Activated CD4-positive, alpha-beta T cell treated with anti-CD3 and anti-CD28 coated beads for 36 hours (primary cell): Measurements from ENCODE around the gene TSHZ2. TPM values are rescaled to one million over a fixed set of nuclear protein-coding genes. Genes with fewer than 3 reads are reported as not detected.

Experiments used
- ATAC-seq: fragments of 200-7000 bp; cut with Tn5 transposase; one replicate; pipeline ENCODE4 v1.10.0; 2021; ENCODE audit warnings: mild to moderate bottlenecking, moderate library complexity
- CTCF ChIA-PET: fragments of 350-600 bp; sonication (Branson Sonifier 250); formaldehyde crosslinking; loops from one replicate; lab custom pipeline; 2021; ENCODE audit warnings: antibody characterized with exemption; lab: Charles Lee
- POLR2A ChIA-PET: fragments of 350-600 bp; sonication (Branson Sonifier 250); formaldehyde crosslinking; loops from one replicate; lab custom pipeline; 2021; ENCODE audit warnings: antibody characterized with exemption, inconsistent platforms; lab: Charles Lee
- DNase-seq: peaks from one replicate; pipeline ENCODE4 v3.0.0-alpha.2; 2020
- H3K27ac Mint-ChIP-seq: one replicate; pipeline ENCODE4 v1.8.0; 2021; ENCODE audit warnings: mixed read lengths
- H3K27me3 Mint-ChIP-seq: one replicate; pipeline ENCODE4 v1.8.0; 2021; ENCODE audit warnings: mixed read lengths
- H3K36me3 Mint-ChIP-seq: one replicate; pipeline ENCODE4 v1.8.0; 2021; ENCODE audit warnings: low read depth, mixed read lengths
- H3K4me1 Mint-ChIP-seq: one replicate; pipeline ENCODE4 v1.8.0; 2021; ENCODE audit warnings: mixed read lengths
- H3K4me3 Mint-ChIP-seq: one replicate; pipeline ENCODE4 v1.8.0; 2021; ENCODE audit warnings: mild to moderate bottlenecking, moderate library complexity, mixed read lengths
- H3K9me3 Mint-ChIP-seq: one replicate; pipeline ENCODE4 v1.8.0; 2021; ENCODE audit warnings: low read depth, mixed read lengths
- intact Hi-C, 2 experiments: fragments of 100-400 bp; cut with DNase I in 1 of 2; cut with micrococcal nuclease in 1 of 2; formaldehyde crosslinking; loops; one replicate each; pipeline versions ENCODE4 v1.14.2 to v1.15.1; 2022 to 2024; cut with DNase I, micrococcal nuclease
- total RNA-seq, 2 experiments: library from RNA; stranded (reverse); gene quantifications; one replicate each; pipeline ENCODE4 v1.2.3, GENCODE V29; 2021

Gene TSHZ2
- total RNA-seq, 2 experiments from 2014 or later = 25.9 to 43.6 TPM

DNA sequence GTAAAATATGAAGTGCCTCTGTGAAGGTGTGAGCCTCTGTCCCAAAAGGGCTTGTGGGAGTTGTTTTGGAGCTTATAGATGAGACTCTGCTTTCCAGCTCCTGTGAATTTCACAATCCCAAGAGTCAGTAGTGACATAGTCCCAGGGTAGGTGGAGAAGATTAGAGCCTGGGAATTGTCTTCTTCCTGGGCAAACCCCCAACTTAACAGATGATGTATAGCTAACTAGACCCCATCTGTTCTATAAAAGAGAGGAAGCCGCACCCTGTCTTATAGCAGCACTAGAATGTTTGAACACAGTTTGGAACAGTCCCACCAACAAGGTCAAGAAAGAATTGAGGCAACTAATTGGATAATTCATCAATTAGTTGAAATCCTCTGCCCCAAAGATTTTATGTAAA is 326.8 kb downstream of the TSHZ2 start:
- intact Hi-C loops = no loop called here
- Mint-ChIP-seq H3K4me3 (no peak overlapping the region), H3K4me1 (no peaks in the 10 kb centered on the region), H3K27me3 (no peaks in the 10 kb centered on the region), H3K36me3 (no peaks in the 10 kb centered on the region), H3K27ac (no peak overlapping the region), H3K9me3 (no peaks in the 10 kb centered on the region)
- CTCF ChIA-PET = interaction anchor here (0.7 to 1.1 kb wide), 3 partner anchors 23 to 722 kb away, joined by 3 read pairs; no protein-coding TSS in a partner anchor
- no peak for ATAC-seq
- POLR2A ChIA-PET = no interaction called here
- no peak for DNase-seq

DNA sequence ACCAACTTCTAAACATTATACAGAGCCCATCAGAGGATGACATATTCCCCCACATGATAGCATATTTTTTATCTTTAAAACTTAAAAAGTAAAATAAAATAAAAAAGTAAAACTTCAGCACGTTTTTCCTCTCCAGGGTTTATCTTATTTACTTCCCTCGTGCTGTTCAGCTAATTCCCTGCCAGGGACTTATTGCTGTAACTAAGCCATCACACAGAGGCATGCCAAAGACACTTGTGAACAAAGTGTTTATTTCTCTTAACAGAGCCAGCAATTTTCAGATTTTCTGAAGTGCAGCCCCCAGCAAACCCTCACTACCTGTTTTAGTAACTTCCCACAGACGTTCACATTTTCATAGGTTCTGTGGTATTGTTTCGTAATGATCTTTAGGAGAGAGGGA is 327.7 kb downstream of the TSHZ2 start:
- Mint-ChIP-seq H3K4me1 (no peaks in the 10 kb centered on the region), H3K4me3 (no peak overlapping the region), H3K27me3 (no peaks in the 10 kb centered on the region), H3K36me3 (peaks cover 2% of the 10 kb centered on the region), H3K9me3 (no peaks in the 10 kb centered on the region), H3K27ac (no peak overlapping the region)
- no peak for ATAC-seq
- POLR2A ChIA-PET = no interaction called here
- intact Hi-C loops = no loop called here
- CTCF ChIA-PET = no interaction called here
- DNase-seq = no peak

DNA sequence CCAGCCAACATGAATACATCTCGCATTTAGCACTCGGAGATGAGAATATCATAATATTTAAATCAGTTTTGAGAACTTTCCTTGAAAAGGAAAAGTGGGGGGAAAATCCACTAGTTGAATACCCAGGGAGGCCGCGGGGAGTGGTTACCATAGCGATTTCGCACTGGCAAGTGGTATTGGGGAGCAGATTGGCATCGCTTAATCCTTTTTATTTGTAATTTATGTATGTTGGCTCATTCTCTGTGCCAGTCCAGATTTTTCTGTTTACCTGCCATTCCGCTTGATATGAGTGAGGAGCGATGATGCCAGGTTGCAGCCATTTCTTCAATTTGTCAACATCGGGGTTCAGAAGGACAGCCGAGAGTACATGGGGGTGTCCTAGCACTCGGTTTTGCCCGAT is 329.7 kb downstream of the TSHZ2 start:
- intact Hi-C loops = no loop called here
- H3K27ac Mint-ChIP-seq = no peak overlapping the region
- ATAC-seq (no peak), DNase-seq (no peak)
- no peaks in the 10 kb centered on the region for H3K4me1 Mint-ChIP-seq
- no peak overlapping the region for H3K4me3 Mint-ChIP-seq
- H3K36me3 Mint-ChIP-seq = peaks cover 2% of the 10 kb centered on the region
- H3K27me3 Mint-ChIP-seq = no peaks in the 10 kb centered on the region
- ChIA-PET POLR2A (no interaction called here), CTCF (no interaction called here)
- H3K9me3 Mint-ChIP-seq = no peaks in the 10 kb centered on the region

DNA sequence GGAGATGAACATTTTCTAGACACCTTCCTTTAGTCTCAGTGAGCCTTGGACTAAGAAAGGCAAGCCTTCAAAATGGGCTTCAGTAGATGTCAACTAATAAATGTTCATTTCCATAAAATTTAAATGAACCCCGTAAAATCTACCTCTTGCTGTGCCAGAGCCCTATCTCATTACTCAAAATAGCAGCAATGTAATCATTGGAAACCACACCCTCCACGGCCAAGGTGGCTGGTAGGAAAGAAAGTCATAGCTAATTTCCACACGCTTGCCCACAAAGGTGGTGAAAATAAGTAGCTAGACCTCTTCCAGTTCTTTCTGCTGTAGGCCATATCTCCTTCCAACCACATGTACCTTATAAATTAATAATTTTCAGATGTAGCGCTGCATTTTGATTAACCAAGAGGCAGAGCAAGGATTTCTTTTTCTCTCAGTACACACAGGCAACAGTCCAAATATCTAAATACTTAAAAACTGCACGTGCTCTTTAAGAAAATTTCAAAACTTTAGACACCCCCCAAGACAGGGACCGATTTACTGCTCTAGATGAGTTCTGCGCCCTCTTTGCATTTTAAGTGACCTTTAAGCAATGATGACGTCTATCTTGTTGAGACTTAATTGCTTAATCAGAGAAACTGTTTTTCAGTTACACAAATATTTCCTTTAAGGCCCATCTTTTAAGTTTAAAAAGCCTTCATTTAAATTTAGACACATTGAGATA is 330.7 kb downstream of the TSHZ2 start:
- H3K4me3 Mint-ChIP-seq = no peak overlapping the region
- DNase-seq (no peak), ATAC-seq (no peak)
- H3K4me1 Mint-ChIP-seq = no peaks in the 10 kb centered on the region
- H3K27ac Mint-ChIP-seq = no peak overlapping the region
- peaks cover 3% of the 10 kb centered on the region for H3K36me3 Mint-ChIP-seq
- ChIA-PET CTCF (no interaction called here), POLR2A (no interaction called here)
- H3K9me3 Mint-ChIP-seq = no peaks in the 10 kb centered on the region
- H3K27me3 Mint-ChIP-seq = no peaks in the 10 kb centered on the region
- intact Hi-C loops = no loop called here

DNA sequence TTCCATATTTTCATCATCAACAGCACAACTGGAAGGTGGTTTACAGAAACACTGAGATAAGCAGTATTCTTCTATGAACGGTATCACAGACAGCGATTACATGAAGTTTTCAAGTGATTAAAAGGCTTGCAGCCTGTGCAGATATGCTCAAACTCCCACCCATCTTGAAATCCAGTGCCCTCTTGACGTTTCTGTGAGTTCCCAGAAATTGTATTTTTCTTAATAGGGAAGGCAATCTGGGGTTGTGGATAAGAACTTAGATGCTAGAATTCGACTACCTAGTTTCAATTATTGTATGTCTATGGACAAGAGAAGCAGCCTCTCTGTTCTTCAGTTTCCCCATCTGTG is 331.2 kb downstream of the TSHZ2 start:
- Mint-ChIP-seq H3K4me1 (no peaks in the 10 kb centered on the region), H3K4me3 (no peak overlapping the region), H3K36me3 (peaks cover 8% of the 10 kb centered on the region), H3K27ac (no peak overlapping the region), H3K27me3 (no peaks in the 10 kb centered on the region), H3K9me3 (no peaks in the 10 kb centered on the region)
- ChIA-PET POLR2A (no interaction called here), CTCF (no interaction called here)
- ATAC-seq (no peak), DNase-seq (no peak)
- intact Hi-C loops = no loop called here

DNA sequence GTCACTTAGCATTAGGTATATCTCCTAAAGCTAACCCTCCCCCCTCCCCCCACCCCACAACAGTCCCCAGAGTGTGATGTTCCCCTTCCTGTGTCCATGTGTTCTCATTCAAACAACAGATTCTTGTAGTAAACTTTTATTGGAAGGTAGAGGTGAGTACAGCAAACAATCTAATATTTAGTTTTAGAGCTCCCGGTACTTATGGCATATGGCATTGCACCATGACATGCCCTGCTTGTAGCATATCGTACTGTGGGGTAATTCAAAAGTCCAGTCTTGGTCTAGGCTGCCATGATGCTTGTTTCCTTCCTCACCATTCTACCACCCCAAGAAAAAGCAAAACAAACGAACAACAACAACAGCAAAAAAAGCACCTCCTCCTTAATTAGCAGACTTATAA is 332.0 kb downstream of the TSHZ2 start:
- no peaks in the 10 kb centered on the region for H3K27me3 Mint-ChIP-seq
- peaks cover 9% of the 10 kb centered on the region for H3K36me3 Mint-ChIP-seq
- no peak overlapping the region for H3K4me3 Mint-ChIP-seq
- intact Hi-C loops = no loop called here
- no peaks in the 10 kb centered on the region for H3K4me1 Mint-ChIP-seq
- ATAC-seq (no peak), DNase-seq (no peak)
- H3K9me3 Mint-ChIP-seq = no peaks in the 10 kb centered on the region
- POLR2A ChIA-PET = interaction anchor here (0.6 kb wide), 1 partner anchor 49 kb away, joined by 4 read pairs; no protein-coding TSS in a partner anchor
- no peak overlapping the region for H3K27ac Mint-ChIP-seq
- CTCF ChIA-PET = no interaction called here

DNA sequence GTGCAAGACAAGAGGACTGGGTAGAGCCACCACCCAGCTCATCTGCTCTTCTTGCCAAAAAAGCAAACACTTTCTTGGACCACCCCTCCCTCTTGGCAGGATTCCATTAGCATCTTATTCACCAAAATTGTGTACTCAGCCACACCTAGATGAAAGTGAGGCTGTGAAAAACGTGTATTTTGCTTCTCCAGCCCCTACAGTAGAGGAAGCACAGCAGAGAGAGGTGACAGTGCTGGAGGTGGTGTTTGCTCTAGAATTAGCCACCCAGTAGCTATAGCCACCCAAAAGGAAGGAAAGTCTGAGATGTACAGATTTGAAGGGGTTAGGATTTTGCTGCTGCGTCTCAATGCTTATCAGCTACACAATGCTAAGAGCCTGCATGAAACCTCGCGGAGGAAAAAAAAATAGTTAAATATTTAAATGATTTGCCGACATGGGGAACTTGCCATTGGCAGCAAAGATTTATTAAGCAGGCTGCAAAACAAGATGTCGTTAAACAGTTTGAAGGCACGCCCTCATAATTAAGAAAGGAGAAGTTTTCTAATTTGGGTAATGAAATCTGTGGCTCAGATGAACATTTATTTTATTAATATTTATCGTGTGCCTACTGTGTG is 334.1 kb downstream of the TSHZ2 start:
- CTCF ChIA-PET = interaction anchor here (1.2 to 1.5 kb wide), 2 partner anchors 11 to 241 kb away, joined by 3 read pairs; no protein-coding TSS in a partner anchor
- POLR2A ChIA-PET = no interaction called here
- intact Hi-C loops = no loop called here
- no peak for ATAC-seq
- no peaks in the 10 kb centered on the region for H3K27me3 Mint-ChIP-seq
- peaks cover 16% of the 10 kb centered on the region for H3K36me3 Mint-ChIP-seq
- H3K27ac Mint-ChIP-seq = no peak overlapping the region
- no peak overlapping the region for H3K4me3 Mint-ChIP-seq
- DNase-seq = no peak
- H3K4me1 Mint-ChIP-seq = no peaks in the 10 kb centered on the region
- no peaks in the 10 kb centered on the region for H3K9me3 Mint-ChIP-seq

DNA sequence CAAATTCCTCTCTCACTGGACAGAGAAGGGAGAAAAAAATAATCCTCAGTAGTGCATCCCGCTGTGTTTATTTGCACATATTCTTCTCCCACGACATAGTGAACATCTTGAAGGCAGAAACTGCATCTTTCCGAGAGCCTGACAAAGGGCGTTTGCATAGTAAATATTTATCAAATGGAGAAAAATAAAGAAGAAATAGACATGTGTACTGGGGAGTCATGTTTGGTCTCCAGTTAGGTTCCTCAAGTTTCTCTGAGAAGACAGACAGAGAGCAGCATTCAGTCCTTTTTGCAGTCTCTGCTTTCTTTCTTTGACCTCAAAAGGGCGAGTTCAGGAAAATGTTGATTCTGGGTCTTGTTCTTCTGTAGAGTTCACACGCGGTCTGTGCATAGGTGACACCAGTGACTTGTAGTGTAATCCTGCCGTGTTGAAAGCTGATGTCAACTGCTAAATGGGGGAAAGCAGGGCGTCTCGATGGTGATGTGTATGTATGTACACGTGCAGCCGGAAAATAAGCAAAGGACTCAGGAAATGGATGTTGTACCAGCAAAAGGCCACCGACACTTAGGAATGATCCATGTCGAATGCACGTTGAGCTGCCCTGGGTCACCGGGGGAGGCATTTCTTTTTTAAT is 335.9 kb downstream of the TSHZ2 start:
- DNase-seq = no peak
- CTCF ChIA-PET = interaction anchor here (0.6 kb wide), 1 partner anchor 1338 kb away, joined by 3 read pairs; no protein-coding TSS in a partner anchor

DNA sequence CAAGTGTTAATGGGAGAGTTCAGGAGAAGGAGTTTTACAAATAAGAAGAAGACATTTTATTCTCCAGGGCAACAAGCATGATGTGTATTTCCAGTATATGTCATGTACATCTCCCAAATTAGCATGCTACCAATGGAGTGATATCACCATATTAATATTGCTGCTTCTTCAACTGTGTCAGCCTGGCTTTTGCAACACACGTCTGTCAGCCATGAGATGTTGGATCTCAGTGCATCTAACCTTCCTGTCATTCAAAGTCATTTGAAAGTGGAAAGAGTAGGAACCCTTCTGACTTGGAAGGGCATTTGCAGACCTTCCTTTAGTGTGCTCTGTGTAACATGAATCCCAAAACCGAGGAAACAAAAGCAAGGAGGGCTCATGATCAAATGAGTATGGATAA is 337.4 kb downstream of the TSHZ2 start:
- Mint-ChIP-seq H3K4me1 (no peaks in the 10 kb centered on the region), H3K27ac (no peak overlapping the region), H3K36me3 (peaks cover 14% of the 10 kb centered on the region), H3K4me3 (no peak overlapping the region), H3K27me3 (no peaks in the 10 kb centered on the region), H3K9me3 (no peaks in the 10 kb centered on the region)
- ATAC-seq = no peak
- no peak for DNase-seq
- CTCF ChIA-PET = no interaction called here
- intact Hi-C loops = no loop called here
- POLR2A ChIA-PET = no interaction called here

More for the DNA sequence above, 335.9 kb downstream of the TSHZ2 start:
- Mint-ChIP-seq H3K27me3 (no peaks in the 10 kb centered on the region), H3K36me3 (peaks cover 16% of the 10 kb centered on the region), H3K4me3 (no peak overlapping the region), H3K4me1 (no peaks in the 10 kb centered on the region), H3K27ac (no peak overlapping the region), H3K9me3 (no peaks in the 10 kb centered on the region)
- intact Hi-C loops = no loop called here
- no peak for ATAC-seq
- POLR2A ChIA-PET = no interaction called here

DNA sequence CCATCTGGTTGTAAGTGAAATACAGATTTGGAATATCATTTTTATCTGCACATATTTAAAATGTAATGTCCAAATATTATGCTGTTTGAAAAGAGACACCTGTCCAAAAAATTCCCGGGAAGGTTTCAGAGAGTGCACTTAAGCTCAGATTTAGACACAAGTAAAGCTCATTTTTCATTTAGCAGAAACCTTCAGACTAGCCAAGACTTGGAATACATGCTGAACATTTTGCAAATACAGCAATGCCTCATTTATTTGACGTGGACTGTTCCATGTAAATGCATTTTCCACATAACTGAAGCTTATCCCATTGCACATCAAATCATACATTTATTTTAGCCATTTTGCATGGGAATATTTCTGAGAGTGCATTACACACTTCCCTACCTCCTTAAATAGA is 340.8 kb downstream of the TSHZ2 start:
- H3K27me3 Mint-ChIP-seq = no peaks in the 10 kb centered on the region
- intact Hi-C loops = no loop called here
- DNase-seq (no peak), ATAC-seq (no peak)
- CTCF ChIA-PET = no interaction called here
- peaks cover 11% of the 10 kb centered on the region for H3K4me1 Mint-ChIP-seq
- H3K9me3 Mint-ChIP-seq = no peaks in the 10 kb centered on the region
- H3K27ac Mint-ChIP-seq = no peak overlapping the region
- POLR2A ChIA-PET = interaction anchor here (0.6 kb wide), 1 partner anchor 225 kb away, joined by 4 read pairs; no protein-coding TSS in a partner anchor
- peaks cover 15% of the 10 kb centered on the region for H3K36me3 Mint-ChIP-seq
- no peak overlapping the region for H3K4me3 Mint-ChIP-seq

DNA sequence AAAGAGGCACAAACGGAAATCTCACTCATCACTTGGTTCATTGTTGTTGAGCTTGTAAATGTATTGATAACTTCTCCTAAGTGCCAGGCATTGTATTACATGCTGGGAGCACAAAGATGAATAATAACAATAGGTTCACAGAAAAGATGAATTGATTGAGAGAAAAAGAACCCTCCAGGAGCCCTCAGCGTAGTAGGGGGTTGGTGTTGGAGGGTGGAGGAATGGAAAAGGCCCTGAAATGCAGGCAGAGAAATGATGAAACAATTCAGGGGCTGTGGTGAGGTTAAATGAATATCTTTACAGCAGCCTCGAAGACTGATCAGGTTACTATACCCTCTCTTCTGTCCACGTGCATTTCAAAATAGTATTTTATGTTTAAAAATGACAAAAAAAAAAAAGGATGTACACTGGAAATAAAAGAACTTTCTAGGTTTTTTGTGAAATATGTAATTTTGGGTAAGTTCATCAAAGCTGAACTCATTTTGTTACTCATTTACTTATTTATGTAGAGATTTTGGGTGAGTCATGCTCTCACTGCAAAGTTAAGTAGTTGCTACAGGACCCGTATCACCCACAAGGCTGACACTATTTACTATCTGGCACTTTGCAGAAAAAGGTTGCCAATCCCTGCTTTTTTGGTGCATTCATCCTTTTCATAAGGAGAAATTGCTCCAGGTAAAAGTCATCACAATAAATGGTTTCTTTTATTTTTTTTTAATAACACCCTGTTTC is 344.2 kb downstream of the TSHZ2 start:
- Mint-ChIP-seq H3K27me3 (no peaks in the 10 kb centered on the region), H3K4me1 (peaks cover 19% of the 10 kb centered on the region), H3K9me3 (peaks cover 2% of the 10 kb centered on the region), H3K4me3 (no peak overlapping the region), H3K27ac (no peak overlapping the region), H3K36me3 (peaks cover 6% of the 10 kb centered on the region)
- intact Hi-C loops = no loop called here
- DNase-seq (no peak), ATAC-seq (peak; percentile 78)
- ChIA-PET POLR2A (interaction anchor here (0.7 kb wide), 1 partner anchor 346 kb away, joined by 3 read pairs; no protein-coding TSS in a partner anchor), CTCF (interaction anchor here (0.9 to 1.1 kb wide), 2 partner anchors 42 to 746 kb away, joined by 3 read pairs; no protein-coding TSS in a partner anchor)
